Diencephalon (tissue), 1 donor: ENCODE results near the gene E2F3. TPM values are rescaled to one million over a fixed set of nuclear protein-coding genes. Genes with fewer than 3 reads are reported as not detected.

Source experiments
- small RNA-seq: library from RNA; depleted of rRNA; stranded (forward); fragments of <200 nt; gene quantifications from one replicate; pipeline ENCODE3, GENCODE V24; 2014
- total RNA-seq: library from RNA; depleted of rRNA; stranded (reverse); fragments of >200 nt; gene quantifications from one replicate; pipeline ENCODE4 v1.2.3, GENCODE V29; 2014

E2F3 gene
- total RNA-seq: 10.1 TPM

DNA sequence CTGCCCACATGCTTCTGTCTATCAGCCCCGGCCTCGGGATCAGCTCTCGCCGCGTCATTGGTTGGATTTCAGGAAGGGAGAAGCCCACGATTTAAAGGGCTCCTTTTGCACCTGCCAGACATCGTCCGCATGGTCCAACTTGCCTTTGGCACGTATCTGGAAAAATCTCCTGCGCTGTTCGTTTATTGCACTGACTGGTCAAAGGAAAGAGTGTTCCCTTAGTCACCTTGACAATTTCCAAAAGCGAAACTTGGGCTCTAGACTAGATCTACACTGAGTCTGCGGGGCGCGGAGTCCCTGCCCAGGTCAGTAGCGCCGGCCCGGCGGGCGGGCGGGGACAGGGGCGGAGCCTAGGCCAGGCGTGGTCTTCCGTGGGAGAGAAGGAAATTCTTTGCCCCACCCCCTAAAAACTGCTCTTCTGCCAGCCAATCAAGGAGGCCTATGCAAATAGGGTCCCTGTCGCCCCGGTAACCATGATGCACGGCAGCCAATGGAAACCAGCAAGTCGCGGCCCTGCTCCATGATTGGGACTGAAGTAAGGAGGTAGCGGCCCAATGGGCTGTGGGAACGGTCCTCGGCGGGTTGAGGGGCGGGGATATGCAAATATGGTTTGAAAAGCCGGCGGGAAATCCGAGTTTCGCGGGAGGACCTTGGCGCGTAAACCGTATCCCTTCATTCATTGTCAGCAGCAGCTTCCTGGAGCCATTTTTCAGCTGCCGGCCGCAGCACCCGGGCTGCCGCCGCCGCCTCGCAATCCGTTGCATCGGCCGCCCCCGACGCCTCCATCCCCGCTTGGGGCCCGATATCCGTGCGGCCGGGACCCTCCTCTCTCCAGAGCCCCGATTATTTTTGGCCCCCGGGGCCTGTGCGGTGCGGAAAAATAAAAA lies at the start of gene E2F3:
Gene E2F3, plus strand, starts transcription at position 675 of the 887 bp plus-strand sequence. CDS start 354 bp downstream, outside the sequence.

DNA sequence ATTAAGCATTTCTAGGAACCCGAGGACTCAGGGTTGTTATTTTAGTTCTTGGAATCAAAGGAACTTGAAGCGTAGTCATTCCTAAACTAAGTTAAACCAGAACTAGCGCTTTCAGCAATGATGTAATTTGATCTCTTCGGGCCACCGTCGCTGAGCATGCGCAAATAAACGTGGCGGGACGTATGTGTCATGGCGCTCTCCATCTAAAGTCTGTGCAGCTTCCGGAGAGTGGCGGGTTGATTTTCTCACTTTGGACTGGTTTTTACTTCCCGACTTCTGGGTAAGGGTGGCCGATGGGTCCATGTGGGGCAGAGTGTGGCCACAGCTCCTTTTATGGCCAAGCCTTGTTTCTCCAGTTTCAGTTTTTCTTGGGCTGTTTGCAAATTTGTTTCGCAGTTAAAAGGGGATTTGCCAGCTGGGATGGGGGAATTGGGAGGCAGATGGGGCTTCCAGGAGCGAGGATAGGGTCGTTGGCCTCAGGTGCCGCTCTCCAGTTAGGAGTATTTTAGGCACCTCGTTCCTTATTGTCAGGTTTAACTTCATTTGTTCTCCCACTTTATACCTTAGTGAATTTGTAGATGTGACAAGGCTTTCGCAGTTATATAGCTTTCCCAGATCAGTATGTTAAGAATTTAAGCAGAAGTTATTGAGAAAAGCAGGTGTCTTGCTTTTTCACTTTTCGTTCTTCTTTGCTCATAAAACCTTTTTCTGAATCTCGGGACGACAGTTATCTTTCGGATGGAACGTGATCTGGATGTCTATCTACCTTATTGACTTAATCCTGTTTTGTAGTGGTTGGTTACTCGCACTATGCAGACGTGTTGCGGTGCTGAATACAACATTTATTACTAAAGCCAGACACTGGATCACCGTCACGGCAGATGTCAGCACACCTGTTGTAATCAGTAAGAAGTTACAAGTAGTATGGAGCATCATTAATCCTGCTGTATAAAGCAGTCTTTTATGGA lies 132.9 kb downstream of the E2F3 start, which contains the start of gene CDKAL1:
Gene CDKAL1, plus strand, starts transcription at position 163 of the 968 bp plus-strand sequence. CDS start 11,894 bp downstream, outside the sequence.

Small RNA genes within 50 kb of the gene (small RNA-seq; reads per million reads assigned to genes)
- gene RF00019: not detected
- not detected for gene RNU6-141P

Other genes starting within 250 kb of the E2F3 start
- gene MBOAT1, start 189.4 kb upstream of the E2F3 start, total RNA-seq: 2.8 TPM
- 41.3 TPM for gene CDKAL1, start 132.6 kb downstream of the E2F3 start, total RNA-seq